ENCODE measurements around the gene C1orf56.

C1orf56 gene

DNA sequence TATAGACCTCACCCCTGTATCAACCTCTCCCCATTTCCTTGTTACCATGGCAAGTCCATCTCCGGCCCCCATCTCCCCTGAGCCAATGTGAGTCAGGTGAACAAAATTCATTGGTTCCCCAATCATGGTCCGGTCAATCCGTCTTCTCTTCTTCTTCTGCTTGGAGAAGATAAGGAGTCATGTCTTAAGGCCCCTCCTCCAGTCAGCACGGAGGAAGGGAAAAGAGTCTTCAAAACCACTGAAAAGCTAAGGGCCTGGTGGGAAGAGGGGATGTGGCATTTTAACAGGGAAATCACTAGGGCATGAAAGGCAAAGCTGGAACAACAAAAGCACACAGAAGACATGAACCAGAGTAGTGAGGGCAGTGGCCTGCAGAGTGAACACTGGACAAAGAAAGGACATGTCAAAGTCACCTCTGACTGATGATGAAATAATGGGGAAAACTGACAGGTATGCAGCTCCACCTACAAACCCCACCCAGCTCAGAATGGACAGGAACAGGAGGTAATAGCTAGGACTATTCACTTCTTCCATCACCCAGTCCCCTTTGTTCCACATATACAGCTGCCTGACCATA lies 7.5 kb downstream of the C1orf56 start:
- no peaks in the 10 kb centered on the region for H3K9me3 ChIP-seq (ENCODE audit: insufficient read depth, low read depth, low read length)
- no CpG with 5 or more reads among the region's 4 CpGs for WGBS (ENCODE audit: extremely low coverage, insufficient coverage, insufficient read length)
- H2BK120ac ChIP-seq (ENCODE audit: insufficient read depth, low read length, poor library complexity), result no peak overlapping the region
- DNase-seq, result no peak
- no peak overlapping the region for H4K91ac ChIP-seq (ENCODE audit: low read depth, low read length)
- H3K4me3 ChIP-seq (ENCODE audit: low read depth, low read length), result no peak overlapping the region
- H3K27ac ChIP-seq (ENCODE audit: low read depth, low read length), result no peak overlapping the region
- no peaks in the 10 kb centered on the region for H3K27me3 ChIP-seq (ENCODE audit: insufficient read depth, low read length)
- H3K4me1 ChIP-seq (ENCODE audit: control insufficient read depth in 1 of 2, insufficient read depth in 2 of 2, low read length in 2 of 2), result peaks cover 21 to 23% of the 10 kb centered on the region in 2 experiments
- H3K14ac ChIP-seq (ENCODE audit: low read length), result no peak overlapping the region
- no peak overlapping the region for H3K23ac ChIP-seq (ENCODE audit: low read length)
- no peak overlapping the region for H3K4me2 ChIP-seq (ENCODE audit: low read length)
- no peak overlapping the region for H2BK5ac ChIP-seq (ENCODE audit: low read depth, low read length, poor library complexity)
- H2AFZ ChIP-seq (ENCODE audit: insufficient read depth, low read length, poor library complexity), result no peak overlapping the region
- H3K9ac ChIP-seq (ENCODE audit: low read length), result no peak overlapping the region
- no peak overlapping the region for H3K4ac ChIP-seq (ENCODE audit: low read depth, low read length)
- peaks cover 21% of the 10 kb centered on the region for H3K79me1 ChIP-seq (ENCODE audit: low read length)
- H2BK12ac ChIP-seq (ENCODE audit: low read length), result no peak overlapping the region
- no peak overlapping the region for H4K12ac ChIP-seq (ENCODE audit: low read depth, low read length)
- peaks cover 36% of the 10 kb centered on the region for H3K79me2 ChIP-seq (ENCODE audit: control insufficient read depth, insufficient read depth, low read length, poor library complexity)
- H4K8ac ChIP-seq (ENCODE audit: low read depth, low read length), result no peak overlapping the region
- peaks cover 36 to 60% of the 10 kb centered on the region in 2 experiments for H3K36me3 ChIP-seq (ENCODE audit: control insufficient read depth in 1 of 2, insufficient read depth in 2 of 2, low read length in 2 of 2)
- H3K18ac ChIP-seq (ENCODE audit: low read length), result peak overlapping the region; percentile 6
- no peak overlapping the region for H2AK5ac ChIP-seq (ENCODE audit: low read length)

DNA sequence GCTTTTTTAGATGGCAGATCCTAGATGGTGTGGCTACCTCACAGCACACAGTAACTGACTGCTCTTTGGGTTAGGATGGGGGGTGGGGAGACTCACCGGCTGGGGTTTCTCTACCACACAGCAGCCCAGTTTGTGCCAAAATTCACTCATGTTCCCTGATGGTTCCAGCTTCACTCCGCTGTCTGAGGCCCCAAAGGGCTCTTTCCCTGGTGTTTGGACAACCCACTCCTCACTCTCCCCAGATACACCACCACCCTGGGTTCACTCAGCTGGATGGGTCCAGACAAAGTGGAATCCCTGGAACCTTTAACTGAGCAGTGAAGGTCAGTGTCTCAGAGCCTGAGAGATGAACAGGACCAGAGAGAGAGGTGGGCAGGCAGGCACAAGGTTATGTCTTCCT lies 8.0 kb downstream of the C1orf56 start:
- H3K9me3 ChIP-seq (ENCODE audit: insufficient read depth, low read depth, low read length), result no peaks in the 10 kb centered on the region
- no peak for DNase-seq
- no peak overlapping the region for H3K4me3 ChIP-seq (ENCODE audit: low read depth, low read length)
- no peak overlapping the region for H3K4me2 ChIP-seq (ENCODE audit: low read length)
- no peak overlapping the region for H3K9ac ChIP-seq (ENCODE audit: low read length)
- no peak overlapping the region for H4K91ac ChIP-seq (ENCODE audit: low read depth, low read length)
- no CpG with 5 or more reads among the region's 2 CpGs for WGBS (ENCODE audit: extremely low coverage, insufficient coverage, insufficient read length)
- no peak overlapping the region for H4K12ac ChIP-seq (ENCODE audit: low read depth, low read length)
- H3K79me2 ChIP-seq (ENCODE audit: control insufficient read depth, insufficient read depth, low read length, poor library complexity), result peaks cover 36% of the 10 kb centered on the region
- H2BK120ac ChIP-seq (ENCODE audit: insufficient read depth, low read length, poor library complexity), result no peak overlapping the region
- peaks cover 21 to 23% of the 10 kb centered on the region in 2 experiments for H3K4me1 ChIP-seq (ENCODE audit: control insufficient read depth in 1 of 2, insufficient read depth in 2 of 2, low read length in 2 of 2)
- H3K27me3 ChIP-seq (ENCODE audit: insufficient read depth, low read length), result no peaks in the 10 kb centered on the region
- H3K23ac ChIP-seq (ENCODE audit: low read length), result no peak overlapping the region
- no peak overlapping the region for H2AFZ ChIP-seq (ENCODE audit: insufficient read depth, low read length, poor library complexity)
- peaks cover 36 to 60% of the 10 kb centered on the region in 2 experiments for H3K36me3 ChIP-seq (ENCODE audit: control insufficient read depth in 1 of 2, insufficient read depth in 2 of 2, low read length in 2 of 2)
- no peak overlapping the region for H3K27ac ChIP-seq (ENCODE audit: low read depth, low read length)
- no peak overlapping the region for H2BK5ac ChIP-seq (ENCODE audit: low read depth, low read length, poor library complexity)
- H2AK5ac ChIP-seq (ENCODE audit: low read length), result no peak overlapping the region
- peak overlapping the region; percentile 60 for H3K4ac ChIP-seq (ENCODE audit: low read depth, low read length)
- H3K14ac ChIP-seq (ENCODE audit: low read length), result no peak overlapping the region
- peak overlapping the region; percentile 6 for H3K18ac ChIP-seq (ENCODE audit: low read length)
- no peak overlapping the region for H4K8ac ChIP-seq (ENCODE audit: low read depth, low read length)
- no peak overlapping the region for H2BK12ac ChIP-seq (ENCODE audit: low read length)
- peaks cover 24% of the 10 kb centered on the region for H3K79me1 ChIP-seq (ENCODE audit: low read length)

DNA sequence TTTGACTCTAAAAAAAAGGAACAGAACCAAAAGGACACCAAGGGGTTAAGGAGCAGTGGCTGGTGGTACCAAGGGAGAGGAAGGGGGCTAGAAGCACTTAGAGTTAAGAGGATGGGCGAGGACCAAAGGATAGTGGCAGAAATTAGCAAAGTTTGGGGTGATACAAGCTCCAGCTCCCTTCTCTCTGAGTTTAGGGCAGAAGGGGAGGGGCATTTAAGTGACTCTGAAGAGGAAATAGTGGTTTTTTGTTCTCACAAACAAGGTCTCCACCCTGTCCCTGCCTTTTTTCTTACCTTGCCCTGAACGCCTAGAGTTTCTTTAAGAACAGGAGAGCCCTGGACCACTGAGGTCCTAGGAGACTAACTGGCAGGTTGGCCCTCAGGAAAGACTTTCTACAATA lies 8.6 kb downstream of the C1orf56 start:
- Histone ChIP-seq H3K14ac (ENCODE audit: low read length) (no peak overlapping the region), H2AFZ (ENCODE audit: insufficient read depth, low read length, poor library complexity) (no peak overlapping the region), H4K91ac (ENCODE audit: low read depth, low read length) (no peak overlapping the region), H3K23ac (ENCODE audit: low read length) (no peak overlapping the region), H3K27ac (ENCODE audit: low read depth, low read length) (peak overlapping the region; percentile 4), H3K4me3 (ENCODE audit: low read depth, low read length) (no peak overlapping the region), H3K4ac (ENCODE audit: low read depth, low read length) (peak overlapping the region; percentile 60), H3K9ac (ENCODE audit: low read length) (no peak overlapping the region), H3K4me1 (ENCODE audit: control insufficient read depth in 1 of 2, insufficient read depth in 2 of 2, low read length in 2 of 2) (peaks cover 21 to 23% of the 10 kb centered on the region in 2 experiments), H3K27me3 (ENCODE audit: insufficient read depth, low read length) (no peaks in the 10 kb centered on the region), H3K79me1 (ENCODE audit: low read length) (peaks cover 27% of the 10 kb centered on the region), H3K79me2 (ENCODE audit: control insufficient read depth, insufficient read depth, low read length, poor library complexity) (peaks cover 39% of the 10 kb centered on the region), H3K9me3 (ENCODE audit: insufficient read depth, low read depth, low read length) (no peaks in the 10 kb centered on the region), H4K12ac (ENCODE audit: low read depth, low read length) (no peak overlapping the region), H4K8ac (ENCODE audit: low read depth, low read length) (no peak overlapping the region), H2BK120ac (ENCODE audit: insufficient read depth, low read length, poor library complexity) (no peak overlapping the region), H3K18ac (ENCODE audit: low read length) (peak overlapping the region; percentile 21), H2AK5ac (ENCODE audit: low read length) (no peak overlapping the region), H3K4me2 (ENCODE audit: low read length) (no peak overlapping the region), H3K36me3 (ENCODE audit: control insufficient read depth in 1 of 2, insufficient read depth in 2 of 2, low read length in 2 of 2) (peaks cover 36 to 60% of the 10 kb centered on the region in 2 experiments), H2BK5ac (ENCODE audit: low read depth, low read length, poor library complexity) (no peak overlapping the region), H2BK12ac (ENCODE audit: low read length) (no peak overlapping the region)
- DNase-seq, result no peak
- WGBS (ENCODE audit: extremely low coverage, insufficient coverage, insufficient read length), result no CpG with 5 or more reads among the region's 2 CpGs

DNA sequence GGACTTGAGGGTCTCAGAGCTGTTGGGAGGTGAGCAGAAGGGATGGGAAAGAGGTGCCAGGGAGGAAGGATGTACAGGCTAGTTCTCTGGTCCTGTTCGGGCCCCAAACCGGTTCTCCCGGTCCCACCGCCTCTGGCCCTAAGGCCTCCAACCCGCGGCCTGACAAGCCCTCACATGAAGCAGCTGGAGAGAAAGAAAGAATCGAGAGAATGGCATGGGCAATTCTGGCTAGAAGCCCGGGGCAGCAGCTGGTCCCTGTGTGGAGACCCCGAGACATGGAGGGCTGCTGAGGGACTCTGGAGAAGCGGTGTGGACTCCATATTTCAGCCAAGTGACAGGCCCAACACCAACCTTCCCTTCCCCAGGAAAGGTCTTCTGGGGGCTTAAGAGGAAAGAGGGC lies 11.1 kb downstream of the C1orf56 start:
- Histone ChIP-seq H3K4ac (ENCODE audit: low read depth, low read length) (peak overlapping the region; percentile 99), H2BK5ac (ENCODE audit: low read depth, low read length, poor library complexity) (peak overlapping the region; percentile 99), H4K8ac (ENCODE audit: low read depth, low read length) (peak overlapping the region; percentile 97), H3K23ac (ENCODE audit: low read length) (no peak overlapping the region), H3K4me1 (ENCODE audit: control insufficient read depth in 1 of 2, insufficient read depth in 2 of 2, low read length in 2 of 2) (peaks cover 19 to 25% of the 10 kb centered on the region in 2 experiments), H3K9ac (ENCODE audit: low read length) (peak overlapping the region; percentile 99), H3K4me3 (ENCODE audit: low read depth, low read length) (peak overlapping the region; percentile 98), H2AK5ac (ENCODE audit: low read length) (peak overlapping the region; percentile 94), H3K14ac (ENCODE audit: low read length) (peak overlapping the region; percentile 99), H3K79me2 (ENCODE audit: control insufficient read depth, insufficient read depth, low read length, poor library complexity) (peaks cover 39% of the 10 kb centered on the region), H3K79me1 (ENCODE audit: low read length) (peaks cover 27% of the 10 kb centered on the region), H3K36me3 (ENCODE audit: control insufficient read depth in 1 of 2, insufficient read depth in 2 of 2, low read length in 2 of 2) (peaks cover 24 to 37% of the 10 kb centered on the region in 2 experiments), H4K12ac (ENCODE audit: low read depth, low read length) (peak overlapping the region; percentile 97), H3K18ac (ENCODE audit: low read length) (peak overlapping the region; percentile 100), H2BK12ac (ENCODE audit: low read length) (peak overlapping the region; percentile 7), H2BK120ac (ENCODE audit: insufficient read depth, low read length, poor library complexity) (peak overlapping the region; percentile 99), H4K91ac (ENCODE audit: low read depth, low read length) (peak overlapping the region; percentile 99), H3K27me3 (ENCODE audit: insufficient read depth, low read length) (no peaks in the 10 kb centered on the region), H3K27ac (ENCODE audit: low read depth, low read length) (peak overlapping the region; percentile 99), H3K4me2 (ENCODE audit: low read length) (peak overlapping the region; percentile 88), H3K9me3 (ENCODE audit: insufficient read depth, low read depth, low read length) (no peaks in the 10 kb centered on the region), H2AFZ (ENCODE audit: insufficient read depth, low read length, poor library complexity) (peak overlapping the region; percentile 3)
- WGBS (ENCODE audit: extremely low coverage, insufficient coverage, insufficient read length), result no CpG with 5 or more reads among the region's 10 CpGs
- DNase-seq, result peak; percentile 95 to 96

Measured in trophoblast cell (in vitro differentiated cells and primary cell).